IMR-90 (cell line): ENCODE results near the gene MTA1. TPM values are rescaled to one million over a fixed set of nuclear protein-coding genes. Genes with fewer than 3 reads are reported as not detected.

Experiments
- ATAC-seq: fragments of 200-7000 bp; cut with Tn5 transposase; 2 replicates; pipeline ENCODE4 v1.9.1; 2020; ENCODE audit warnings: low read depth, mild to moderate bottlenecking, moderate library complexity
- BruUV-seq: library from RNA; stranded (reverse); fragments of 400-500 nt; replicated peaks from 2 replicates; lab custom pipeline; 2021; lab: Mats Ljungman, UMichigan
- CTCF ChIA-PET: fragments of 300-600 bp; formaldehyde crosslinking; extraction: SDS; loops from one replicate; lab custom pipeline; 2021; ENCODE audit warnings: antibody characterized with exemption; lab: Yijun Ruan, JAX
- POLR2A ChIA-PET: fragments of 300-600 bp; sonication (Branson Sonifier 250); formaldehyde crosslinking; loops from one replicate; lab custom pipeline; 2022; ENCODE audit warnings: antibody characterized with exemption; ENCODE audit not compliant: unreplicated experiment; lab: Charles Lee
- DNase-seq: peaks from one replicate; pipeline ENCODE4 v3.0.0; 2013
- H2AFZ ChIP-seq: replicated peaks from 2 replicates; pipeline ENCODE3; 2013; ENCODE audit warnings: low read length, mild to moderate bottlenecking; ENCODE audit not compliant: poor library complexity
- H2AK5ac ChIP-seq: 2 replicates; pipeline ENCODE4 v1.6.1; 2013; ENCODE audit warnings: low read depth, low read length, inconsistent platforms
- H2AK9ac ChIP-seq: replicated peaks from 2 replicates; pipeline ENCODE3; 2013; ENCODE audit warnings: mild to moderate bottlenecking, low read depth, low read length, moderate library complexity; ENCODE audit not compliant: poor library complexity
- H2BK120ac ChIP-seq: 2 replicates; pipeline ENCODE4 v1.6.1; 2013; ENCODE audit warnings: low read depth, low read length, inconsistent platforms
- H2BK15ac ChIP-seq: 3 replicates; pipeline ENCODE4 v1.6.1; 2013; ENCODE audit warnings: low read depth, low read length, inconsistent platforms
- H2BK20ac ChIP-seq: 2 replicates; pipeline ENCODE4 v1.6.1; 2013; ENCODE audit warnings: low read depth, mild to moderate bottlenecking, inconsistent platforms, low read length, moderate library complexity
- H2BK5ac ChIP-seq: 2 replicates; pipeline ENCODE4 v1.6.1; 2013; ENCODE audit warnings: mild to moderate bottlenecking, low read depth, low read length, inconsistent platforms; ENCODE audit not compliant: poor library complexity, severe bottlenecking
- H3K14ac ChIP-seq: replicated peaks from 2 replicates; pipeline ENCODE4 v1.6.1; 2013; ENCODE audit warnings: low read depth, low read length, inconsistent platforms
- H3K18ac ChIP-seq: 2 replicates; pipeline ENCODE4 v1.6.1; 2013; ENCODE audit warnings: low read depth, low read length, control low read depth
- H3K23ac ChIP-seq: 2 replicates; pipeline ENCODE4 v1.6.1; 2013; ENCODE audit warnings: low read depth, low read length, inconsistent platforms
- H3K27ac ChIP-seq: 2 replicates; pipeline ENCODE4 v1.5.1; 2013; ENCODE audit warnings: mild to moderate bottlenecking, control low read depth, low read length; ENCODE audit not compliant: insufficient read depth
- H3K27me3 ChIP-seq: 2 replicates; pipeline ENCODE4 v1.6.1; 2013; ENCODE audit warnings: low read length; ENCODE audit not compliant: control insufficient read depth, insufficient read depth
- H3K36me3 ChIP-seq: 2 replicates; pipeline ENCODE4 v1.6.1; 2013; ENCODE audit warnings: low read length, mixed read lengths; ENCODE audit not compliant: control insufficient read depth, insufficient read depth
- H3K4ac ChIP-seq: 2 replicates; pipeline ENCODE4 v1.6.1; 2013; ENCODE audit warnings: low read depth, low read length, inconsistent platforms
- H3K4me1 ChIP-seq: 2 replicates; pipeline ENCODE4 v1.6.1; 2013; ENCODE audit warnings: low read length, mixed read lengths; ENCODE audit not compliant: control insufficient read depth, insufficient read depth
- H3K4me2 ChIP-seq: 2 replicates; pipeline ENCODE4 v1.6.1; 2013; ENCODE audit warnings: low read depth, mild to moderate bottlenecking, control low read depth, low read length, moderate library complexity
- H3K4me3 ChIP-seq: 2 replicates; pipeline ENCODE4 v1.5.1; 2013; ENCODE audit warnings: low read depth, mild to moderate bottlenecking, control low read depth, low read length, moderate library complexity; ENCODE audit not compliant: insufficient read depth
- H3K56ac ChIP-seq: 2 replicates; pipeline ENCODE4 v1.6.1; 2013; ENCODE audit warnings: low read length, inconsistent platforms; ENCODE audit not compliant: insufficient read depth; ENCODE audit errors: extremely low read depth
- H3K79me1 ChIP-seq, 2 experiments: 2 replicates each; pipeline ENCODE4 v1.6.1; 2013; ENCODE audit warnings: low read length in 2 of 2, inconsistent platforms in 1 of 2, low read depth in 1 of 2
- H3K9ac ChIP-seq: 2 replicates; pipeline ENCODE4 v1.6.1; 2013; ENCODE audit warnings: low read depth, low read length, control low read depth
- H3K9me1 ChIP-seq: 2 replicates; pipeline ENCODE4 v1.6.1; 2013; ENCODE audit warnings: low read length, inconsistent platforms; ENCODE audit not compliant: insufficient read depth
- H3K9me3 ChIP-seq: 2 replicates; pipeline ENCODE4 v1.6.1; 2013; ENCODE audit warnings: low read length; ENCODE audit not compliant: control insufficient read depth, insufficient read depth
- H4K20me1 ChIP-seq: 2 replicates; pipeline ENCODE4 v1.6.1; 2013; ENCODE audit warnings: low read length, inconsistent platforms; ENCODE audit not compliant: insufficient read depth
- H4K5ac ChIP-seq: 2 replicates; pipeline ENCODE4 v1.6.1; 2013; ENCODE audit warnings: mild to moderate bottlenecking, low read depth, low read length, control low read depth
- H4K8ac ChIP-seq, 2 experiments: 2 replicates each; pipeline ENCODE4 v1.6.1; 2013; ENCODE audit warnings: low read depth in 2 of 2, low read length in 2 of 2, control low read depth in 1 of 2, inconsistent platforms in 1 of 2
- H4K91ac ChIP-seq: 2 replicates; pipeline ENCODE4 v1.6.1; 2013; ENCODE audit warnings: low read depth, low read length, inconsistent platforms; ENCODE audit not compliant: insufficient read depth
- BHLHE40 ChIP-seq: fragments of 150-350 bp; IDR thresholded peaks from 2 replicates; pipeline ENCODE4 v1.6.1; 2016; ENCODE audit warnings: mild to moderate bottlenecking, low read depth, low read length
- CEBPB ChIP-seq: IDR thresholded peaks from 2 replicates; pipeline ENCODE4 v1.6.1; 2012; ENCODE audit warnings: low read depth, low read length, improper control_type of control experiment
- CHD1 ChIP-seq: IDR thresholded peaks from 2 replicates; pipeline ENCODE4 v1.6.1; 2012; ENCODE audit warnings: low read depth, low read length, improper control_type of control experiment
- CTCF ChIP-seq: conservative IDR thresholded peaks from 2 replicates; pipeline ENCODE4 v1.5.1; 2012; ENCODE audit warnings: mild to moderate bottlenecking, low read depth, low read length, improper control_type of control experiment
- FOS ChIP-seq: fragments of 150-350 bp; IDR thresholded peaks from 2 replicates; pipeline ENCODE4 v1.6.1; 2016; ENCODE audit warnings: low read depth, low read length
- MAFK ChIP-seq: IDR thresholded peaks from 2 replicates; pipeline ENCODE4 v1.6.1; 2012; ENCODE audit warnings: low read depth, low read length, improper control_type of control experiment
- MAZ ChIP-seq: IDR thresholded peaks from 2 replicates; pipeline ENCODE4 v1.6.1; 2012; ENCODE audit warnings: low read depth, mild to moderate bottlenecking, low read length, improper control_type of control experiment, moderate library complexity, borderline replicate concordance
- MXI1 ChIP-seq: IDR thresholded peaks from 2 replicates; pipeline ENCODE4 v1.6.1; 2012; ENCODE audit warnings: low read depth, mild to moderate bottlenecking, low read length, moderate library complexity, borderline replicate concordance
- NFE2L2 ChIP-seq: fragments of 150-350 bp; IDR thresholded peaks from 2 replicates; pipeline ENCODE4 v1.6.1; 2016; ENCODE audit warnings: low read depth, mild to moderate bottlenecking, low read length
- POLR2A ChIP-seq: IDR thresholded peaks from 2 replicates; pipeline ENCODE4 v1.6.1; 2012; ENCODE audit warnings: mild to moderate bottlenecking, low read depth, low read length
- RAD21 ChIP-seq: IDR thresholded peaks from 2 replicates; pipeline ENCODE4 v1.6.1; 2012; ENCODE audit warnings: low read length, improper control_type of control experiment
- RCOR1 ChIP-seq: IDR thresholded peaks from 2 replicates; pipeline ENCODE4 v1.6.1; 2012; ENCODE audit warnings: mild to moderate bottlenecking, low read length, improper control_type of control experiment; ENCODE audit not compliant: insufficient replicate concordance
- RFX5 ChIP-seq: IDR thresholded peaks from 2 replicates; pipeline ENCODE4 v1.8.0; 2012; ENCODE audit warnings: low read depth, mild to moderate bottlenecking, low read length, moderate library complexity
- SMC3 ChIP-seq: fragments of 150-350 bp; IDR thresholded peaks from 2 replicates; pipeline ENCODE4 v1.6.1; 2016; ENCODE audit warnings: low read depth, mild to moderate bottlenecking, antibody characterized with exemption, low read length, moderate library complexity
- WGBS, 2 experiments: methylation state at CpG; one replicate each; pipeline versions ENCODE4 v1.1.5 to v1.1.7; 2013; ENCODE audit warnings: missing lambda C conversion rate in 2 of 2; ENCODE audit not compliant: insufficient read length in 1 of 2; ENCODE audit errors: extremely low coverage in 2 of 2; 5-methylcytosine and 5-hydroxymethylcytosine counted together
- dilution Hi-C: fragments of 300-500 bp; cut with HindIII; formaldehyde crosslinking; loops from one replicate; pipeline ENCODE4 v1.14.3; 2018; ENCODE audit warnings: low sequenced_read_pairs; ENCODE audit not compliant: unreplicated experiment
- in situ Hi-C: fragments of 300-500 bp; cut with MboI; formaldehyde crosslinking; loops from 3 replicates; pipeline ENCODE4 v1.14.3; 2019; ENCODE audit warnings: low sequenced_read_pairs, inconsistent platforms, mixed read lengths
- intact Hi-C: fragments of 100-400 bp; cut with micrococcal nuclease; formaldehyde crosslinking; loops from 2 replicates; pipeline ENCODE4 v1.10.0; 2022
- polyA plus RNA-seq, 3 experiments: library from polyadenylated mRNA; depleted of rRNA; stranded (reverse); fragments of >200 nt; gene quantifications; 2 replicates each; pipeline ENCODE4 v1.2.3, GENCODE V29; 2012; ENCODE audit warnings: low replicate concordance in 1 of 3
- total RNA-seq: library from RNA; depleted of rRNA; stranded (reverse); fragments of >200 nt; gene quantifications from 2 replicates; pipeline ENCODE4 v1.2.3, GENCODE V29; 2012
- TF ChIP-seq, protein P1 (sequence below): fragments of 150-350 bp; IDR thresholded peaks from 2 replicates; pipeline ENCODE4 v1.6.1; 2016; ENCODE audit warnings: low read depth, mild to moderate bottlenecking, low read length, moderate library complexity, borderline replicate concordance
- TF ChIP-seq, protein P2 (sequence below): fragments of 150-350 bp; IDR thresholded peaks from 2 replicates; pipeline ENCODE4 v1.6.1; 2017; ENCODE audit warnings: mild to moderate bottlenecking, antibody characterized with exemption, low read length, low read depth

MTA1 gene
- total and polyA plus RNA-seq, 2 of the 4 experiments (the other 2 are of a cell fraction) = 21.5 to 61.6 TPM

GRCh38 chr14:105500726-105501101 is 81.1 kb downstream of the MTA1 start:
- WGBS, 2 experiments = 76% methylated on average over 5 of the region's 10 CpGs; no CpG with 5 or more reads in 1 of the 2 experiments
- H4K5ac ChIP-seq = no peak overlapping the region
- H3K9me1 ChIP-seq = no peaks in the 10 kb centered on the region
- H3K4me2 ChIP-seq = no peak overlapping the region
- H2BK5ac ChIP-seq = no peak overlapping the region
- H2BK20ac ChIP-seq = no peak overlapping the region
- no peak overlapping the region for H4K91ac ChIP-seq
- no peak overlapping the region for H3K56ac ChIP-seq
- H2AK5ac ChIP-seq = no peak overlapping the region
- H2AFZ ChIP-seq = peak overlapping the region; percentile 43
- no peak overlapping the region for H2BK120ac ChIP-seq
- no peak overlapping the region for H4K8ac ChIP-seq
- H3K36me3 ChIP-seq = no peaks in the 10 kb centered on the region
- dilution Hi-C loops (no loop called here), in situ Hi-C loops (no loop called here), intact Hi-C loops (no loop called here)
- H2AK9ac ChIP-seq = no peak overlapping the region
- no peaks in the 10 kb centered on the region for H3K79me1 ChIP-seq
- no peak overlapping the region for H3K9ac ChIP-seq
- no TSS peak for BruUV-seq
- H3K4me3 ChIP-seq = no peak overlapping the region
- H3K4ac ChIP-seq = no peak overlapping the region
- no peak overlapping the region for H3K23ac ChIP-seq
- no peak overlapping the region for H2BK15ac ChIP-seq
- no peak overlapping the region for H3K27ac ChIP-seq
- no peaks in the 10 kb centered on the region for H4K20me1 ChIP-seq
- no peaks in the 10 kb centered on the region; the same call in 1 of the 2 replicates for H3K27me3 ChIP-seq
- ATAC-seq (no peak), DNase-seq (no peak)
- CTCF ChIA-PET = no interaction called here
- no peaks in the 10 kb centered on the region for H3K9me3 ChIP-seq
- no peak overlapping the region for H3K14ac ChIP-seq
- POLR2A ChIA-PET = no interaction called here
- H3K4me1 ChIP-seq = no peaks in the 10 kb centered on the region
- TF ChIP-seq BHLHE40 (no peak), CTCF (no peak), CEBPB (no peak), MAFK (no peak), NFE2L2 (no peak), SMC3 (no peak), FOS (no peak), MXI1 (no peak), MAZ (no peak), RCOR1 (no peak), RFX5 (no peak), POLR2A (no peak), RAD21 (no peak), CHD1 (no peak)
- TF ChIP-seq, protein P1, sequence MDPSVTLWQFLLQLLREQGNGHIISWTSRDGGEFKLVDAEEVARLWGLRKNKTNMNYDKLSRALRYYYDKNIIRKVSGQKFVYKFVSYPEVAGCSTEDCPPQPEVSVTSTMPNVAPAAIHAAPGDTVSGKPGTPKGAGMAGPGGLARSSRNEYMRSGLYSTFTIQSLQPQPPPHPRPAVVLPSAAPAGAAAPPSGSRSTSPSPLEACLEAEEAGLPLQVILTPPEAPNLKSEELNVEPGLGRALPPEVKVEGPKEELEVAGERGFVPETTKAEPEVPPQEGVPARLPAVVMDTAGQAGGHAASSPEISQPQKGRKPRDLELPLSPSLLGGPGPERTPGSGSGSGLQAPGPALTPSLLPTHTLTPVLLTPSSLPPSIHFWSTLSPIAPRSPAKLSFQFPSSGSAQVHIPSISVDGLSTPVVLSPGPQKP = no peak
- TF ChIP-seq, protein P2, sequence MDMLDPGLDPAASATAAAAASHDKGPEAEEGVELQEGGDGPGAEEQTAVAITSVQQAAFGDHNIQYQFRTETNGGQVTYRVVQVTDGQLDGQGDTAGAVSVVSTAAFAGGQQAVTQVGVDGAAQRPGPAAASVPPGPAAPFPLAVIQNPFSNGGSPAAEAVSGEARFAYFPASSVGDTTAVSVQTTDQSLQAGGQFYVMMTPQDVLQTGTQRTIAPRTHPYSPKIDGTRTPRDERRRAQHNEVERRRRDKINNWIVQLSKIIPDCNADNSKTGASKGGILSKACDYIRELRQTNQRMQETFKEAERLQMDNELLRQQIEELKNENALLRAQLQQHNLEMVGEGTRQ = no peak
- H3K18ac ChIP-seq = no peak overlapping the region
